Lower leg skin (tissue), 4 donors: ENCODE data around the gene XRCC2. TPM values are rescaled to one million over a fixed set of nuclear protein-coding genes. Genes with fewer than 3 reads are reported as not detected.

Experiments used
- DNase-seq, 2 donors: peaks; one replicate each; pipeline ENCODE4 v3.0.0-alpha.2; 2019; ENCODE audit warnings: low spot score in 2 of 2
- H3K4me3 ChIP-seq: fragments of 200-600 bp; sonication (generic); 2 replicates; pipeline ENCODE4 v1.5.1; 2017; ENCODE audit warnings: mild to moderate bottlenecking, low read depth; ENCODE audit not compliant: poor library complexity, severe bottlenecking
- POLR2A ChIP-seq, 2 donors: fragments of 450-650 bp; IDR thresholded peaks; one replicate each; pipeline ENCODE4 v1.6.1; 2016 to 2017; ENCODE audit warnings: antibody characterized with exemption in 2 of 2, mild to moderate bottlenecking in 1 of 2, moderate library complexity in 1 of 2
- WGBS, 2 donors: methylation state at CpG; one replicate each; pipeline ENCODE4 v1.1.5; 2018; 5-methylcytosine and 5-hydroxymethylcytosine counted together
- intact Hi-C: fragments of 100-400 bp; cut with DNase I; formaldehyde crosslinking; loops from one replicate; pipeline ENCODE4 v1.15.0; 2023; ENCODE audit warnings: low total_unique reads
- total RNA-seq, 4 donors: library from RNA; depleted of rRNA; stranded (reverse); fragments of >200 nt; gene quantifications; one replicate each; pipeline ENCODE4 v1.1.0, GENCODE V29; 2016
- TF ChIP-seq, protein P1 (sequence below), 3 donors: fragments of 450-650 bp; IDR thresholded peaks; one replicate each; pipeline ENCODE4 v1.5.1; 2016; ENCODE audit warnings: antibody characterized with exemption in 3 of 3, mild to moderate bottlenecking in 3 of 3, moderate library complexity in 2 of 3

XRCC2 gene
- total RNA-seq, 4 donors from 2014 or later: 0.25 to 1.1 (median 0.81) TPM

DNA sequence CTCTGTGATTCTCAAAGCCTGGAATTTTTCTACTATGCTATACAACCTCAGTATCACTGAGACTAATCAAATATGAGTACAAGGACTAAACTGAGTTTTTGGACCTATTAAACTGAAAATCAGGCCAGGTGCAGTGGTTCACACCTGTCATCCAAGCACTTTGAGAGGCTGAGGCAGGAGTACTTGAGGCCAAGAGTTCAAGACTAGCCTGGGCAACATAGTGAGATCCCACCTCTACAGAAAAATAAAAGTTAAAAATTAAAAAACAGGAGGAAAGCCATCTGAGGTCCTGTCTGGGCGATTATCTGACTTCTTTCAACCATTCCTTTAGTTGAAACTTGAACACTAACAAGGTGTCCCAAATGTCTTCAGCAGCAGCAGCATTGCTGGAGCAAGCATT lies 7.0 kb downstream of the XRCC2 start:
- 84 to 94% methylated on average over 1 of the region's 1 CpG for WGBS, 2 donors
- intact Hi-C loops: no loop called here
- TF ChIP-seq, protein P1, sequence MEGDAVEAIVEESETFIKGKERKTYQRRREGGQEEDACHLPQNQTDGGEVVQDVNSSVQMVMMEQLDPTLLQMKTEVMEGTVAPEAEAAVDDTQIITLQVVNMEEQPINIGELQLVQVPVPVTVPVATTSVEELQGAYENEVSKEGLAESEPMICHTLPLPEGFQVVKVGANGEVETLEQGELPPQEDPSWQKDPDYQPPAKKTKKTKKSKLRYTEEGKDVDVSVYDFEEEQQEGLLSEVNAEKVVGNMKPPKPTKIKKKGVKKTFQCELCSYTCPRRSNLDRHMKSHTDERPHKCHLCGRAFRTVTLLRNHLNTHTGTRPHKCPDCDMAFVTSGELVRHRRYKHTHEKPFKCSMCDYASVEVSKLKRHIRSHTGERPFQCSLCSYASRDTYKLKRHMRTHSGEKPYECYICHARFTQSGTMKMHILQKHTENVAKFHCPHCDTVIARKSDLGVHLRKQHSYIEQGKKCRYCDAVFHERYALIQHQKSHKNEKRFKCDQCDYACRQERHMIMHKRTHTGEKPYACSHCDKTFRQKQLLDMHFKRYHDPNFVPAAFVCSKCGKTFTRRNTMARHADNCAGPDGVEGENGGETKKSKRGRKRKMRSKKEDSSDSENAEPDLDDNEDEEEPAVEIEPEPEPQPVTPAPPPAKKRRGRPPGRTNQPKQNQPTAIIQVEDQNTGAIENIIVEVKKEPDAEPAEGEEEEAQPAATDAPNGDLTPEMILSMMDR (IDR thresholded peaks at IDR 0.05): no peak
- TF ChIP-seq POLR2A (IDR thresholded peaks at IDR 0.05): no peak

DNA sequence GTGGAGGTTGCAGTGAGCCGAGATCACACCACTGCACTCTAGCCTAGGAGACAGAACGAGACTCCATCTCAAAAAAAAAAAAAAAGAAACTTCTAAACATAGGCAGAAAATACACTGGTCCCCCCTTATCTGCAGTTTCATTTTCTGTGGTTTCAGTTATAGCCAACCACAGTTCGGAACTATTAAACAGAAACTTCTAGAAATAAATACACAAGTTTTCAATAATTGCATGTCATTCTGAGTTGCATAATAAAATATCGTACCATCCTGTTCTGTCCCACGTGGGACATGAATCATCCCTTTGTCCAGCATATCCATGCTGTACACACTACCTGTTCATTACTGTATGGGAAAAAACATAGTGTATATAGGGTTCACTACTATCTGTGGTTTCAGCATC lies 8.0 kb downstream of the XRCC2 start:
- no peak for TF ChIP-seq POLR2A (IDR thresholded peaks at IDR 0.05)
- TF ChIP-seq, protein P1 (IDR thresholded peaks at IDR 0.05): no peak
- no peak for DNase-seq
- no peak overlapping the region for H3K4me3 ChIP-seq
- WGBS, 2 donors: 80 to 86% methylated on average over 5 of the region's 5 CpGs
- intact Hi-C loops: no loop called here

More for the DNA sequence above, 7.0 kb downstream of the XRCC2 start:
- DNase-seq: no peak
- H3K4me3 ChIP-seq: no peak overlapping the region

DNA sequence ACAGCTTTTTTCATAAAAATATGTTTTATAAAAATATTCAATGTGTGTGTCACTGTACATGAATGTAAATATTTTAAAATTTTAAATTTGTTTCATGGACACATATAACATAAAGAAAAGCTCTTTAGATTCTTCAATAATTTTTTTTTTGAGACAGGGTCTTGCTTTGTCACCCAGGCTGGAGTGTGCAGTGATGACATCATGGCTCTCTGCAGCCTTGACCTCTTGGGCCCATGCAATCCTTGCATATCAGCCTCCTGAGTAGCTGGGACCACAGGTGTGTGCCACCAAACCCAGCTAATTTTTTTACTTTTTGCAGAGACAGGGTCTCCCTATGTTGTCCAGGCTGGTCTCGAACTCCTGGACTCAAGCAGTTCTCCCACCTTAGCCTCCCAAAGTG lies 9.9 kb downstream of the XRCC2 start:
- TF ChIP-seq POLR2A (IDR thresholded peaks at IDR 0.05): no peak
- TF ChIP-seq, protein P1 (IDR thresholded peaks at IDR 0.05): no peak
- intact Hi-C loops: no loop called here
- 100% methylated on average over 1 of the region's 1 CpG for WGBS, 2 donors
- H3K4me3 ChIP-seq: no peak overlapping the region
- no peak for DNase-seq

DNA sequence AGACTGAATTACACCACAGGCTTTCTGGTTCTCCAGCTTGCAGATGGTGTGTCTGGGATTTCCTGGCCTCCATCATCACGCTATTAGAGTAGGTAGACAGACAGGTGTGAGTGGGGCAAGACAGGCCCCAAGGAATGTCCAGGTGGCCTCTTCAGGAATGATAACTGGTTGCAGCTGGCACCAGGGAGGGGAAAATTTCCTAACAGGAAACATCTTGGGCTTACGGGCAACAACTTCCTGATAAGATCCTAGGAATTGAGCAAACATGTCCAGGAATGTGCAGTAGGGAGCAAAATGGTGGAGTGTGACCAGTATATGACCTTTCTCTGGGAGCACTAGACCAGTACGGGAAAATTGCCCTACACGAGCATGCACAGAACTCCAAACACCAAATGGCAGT lies 11.3 kb downstream of the XRCC2 start:
- no peak for DNase-seq
- H3K4me3 ChIP-seq: no peak overlapping the region
- intact Hi-C loops: no loop called here
- 60 to 82% methylated on average over 4 of the region's 4 CpGs for WGBS, 2 donors
- TF ChIP-seq, protein P1 (IDR thresholded peaks at IDR 0.05): no peak
- no peak for TF ChIP-seq POLR2A (IDR thresholded peaks at IDR 0.05)

DNA sequence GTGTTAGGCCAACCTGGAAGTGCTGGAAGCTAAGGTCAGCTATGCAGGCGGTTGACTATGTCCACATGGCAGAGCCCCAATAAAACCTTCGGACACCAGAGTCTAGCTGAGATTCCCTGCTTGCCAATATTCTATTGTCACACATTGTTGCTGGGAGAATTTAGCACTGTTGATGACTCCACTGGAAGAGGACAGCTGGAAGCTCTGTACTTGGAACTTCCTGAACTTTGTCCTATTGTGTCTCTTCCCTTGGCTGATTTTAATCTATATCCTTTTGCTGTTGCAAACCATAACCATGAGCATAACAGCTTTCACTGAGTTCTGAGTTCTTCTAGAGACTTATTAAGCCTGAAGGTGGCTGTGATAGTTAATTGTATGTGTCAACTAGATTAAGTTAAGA lies 12.0 kb downstream of the XRCC2 start:
- no peak overlapping the region for H3K4me3 ChIP-seq
- 88 to 96% methylated on average over 2 of the region's 2 CpGs for WGBS, 2 donors

More for the DNA sequence above, 12.0 kb downstream of the XRCC2 start:
- no peak for DNase-seq
- intact Hi-C loops: no loop called here
- TF ChIP-seq, protein P1 (IDR thresholded peaks at IDR 0.05): no peak
- TF ChIP-seq POLR2A (IDR thresholded peaks at IDR 0.05): no peak
